Left cardiac atrium (tissue), 4 donors: ENCODE results near the gene ARHGEF38. TPM values are rescaled to one million over a fixed set of nuclear protein-coding genes. Genes with fewer than 3 reads are reported as not detected.

Source experiments
- ATAC-seq, 2 donors: fragments of 200-7000 bp; cut with Tn5 transposase; one replicate each; pipeline ENCODE4 v1.9.1; 2020; ENCODE audit warnings: mild to moderate bottlenecking in 2 of 2, moderate library complexity in 2 of 2
- DNase-seq: peaks from one replicate; pipeline ENCODE4 v3.0.0-alpha.2; 2020
- intact Hi-C, 2 donors: fragments of 100-400 bp; cut with DNase I; formaldehyde crosslinking; loops; one replicate each; pipeline versions ENCODE4 v1.14.1 to v1.15.1; 2022 to 2023
- total RNA-seq, 2 donors: library from RNA; stranded (reverse); fragmentation: NEBNext Ultra II Directional; extraction: Animal tissue kit (Norgen Biotek cat#: 25700); gene quantifications; one replicate each; pipeline ENCODE4 v1.2.1, GENCODE V29; 2021
- donor health status: DM: no; HTN: yes; CAD: no.
- donor health status: DM: no; HTN: yes; CAD: no; lungs with severe emphysema.
- donor health status: DM: yes; HTN: yes; CAD: no.
- donor health status: Dilated cardiomyopathy.

ARHGEF38 gene
- total RNA-seq, 2 donors from 2014 or later: not detected

DNA sequence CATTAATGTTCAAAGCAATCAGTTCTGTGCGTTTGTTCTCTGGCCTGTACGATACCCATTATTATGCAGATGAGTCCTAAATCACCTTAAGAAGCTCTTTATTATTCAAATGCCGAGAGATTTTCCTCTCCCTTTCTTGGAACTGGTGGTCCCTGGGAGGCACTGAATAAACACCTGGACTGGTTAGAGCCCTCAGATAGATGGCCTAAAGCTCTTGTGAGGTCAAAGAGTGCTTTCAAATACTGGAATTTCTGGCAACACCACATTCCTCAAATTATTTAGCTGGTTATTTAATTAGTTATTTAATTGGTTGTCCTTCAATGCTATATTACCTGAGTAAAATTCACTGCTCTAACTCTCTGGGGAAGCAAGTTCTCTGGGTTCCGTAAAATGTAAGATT is 3.0 kb downstream of the ARHGEF38 start:
- no peak for DNase-seq
- intact Hi-C loops: no loop called here
- ATAC-seq: no peak

DNA sequence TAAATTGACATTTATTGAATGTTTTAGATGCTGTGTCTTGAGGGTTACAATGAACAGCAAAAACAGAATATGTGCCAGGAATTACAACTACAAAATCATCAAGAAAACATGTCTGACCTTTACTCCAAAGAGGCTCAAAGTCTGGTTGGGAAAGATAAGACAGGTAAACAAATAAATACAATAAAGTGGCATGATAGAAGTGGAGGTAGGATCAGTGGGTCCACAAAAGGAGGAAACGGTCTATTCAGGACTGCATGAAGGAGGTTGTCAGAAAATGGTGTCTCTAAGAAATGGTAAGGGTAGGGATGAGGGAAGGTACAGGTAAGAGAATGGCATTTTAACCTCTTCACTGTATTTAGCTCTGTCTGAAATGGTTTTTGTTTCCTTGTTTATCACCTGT is 3.8 kb downstream of the ARHGEF38 start:
- no peak for ATAC-seq
- DNase-seq: no peak
- intact Hi-C loops: no loop called here

DNA sequence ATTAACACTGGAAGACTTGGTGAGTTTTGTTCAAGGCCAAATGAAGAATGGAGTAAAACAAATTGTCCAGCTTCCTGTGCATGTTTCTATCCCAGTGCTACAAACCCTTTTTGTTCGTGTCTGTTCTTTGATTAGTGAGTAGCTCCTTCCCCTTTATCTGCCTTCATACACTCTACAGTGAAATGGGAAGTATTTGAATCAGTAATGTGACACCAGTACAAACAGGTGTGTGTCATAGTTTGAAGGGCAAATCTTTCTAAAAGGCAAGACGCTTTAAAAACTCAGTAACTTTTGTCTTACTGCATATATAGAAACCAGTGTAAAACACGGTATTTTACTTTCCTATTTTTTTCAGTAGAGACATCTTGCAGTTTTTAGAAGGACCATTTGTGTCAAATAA is 5.9 kb downstream of the ARHGEF38 start:
- intact Hi-C loops: no loop called here
- no peak for DNase-seq
- ATAC-seq: no peak

DNA sequence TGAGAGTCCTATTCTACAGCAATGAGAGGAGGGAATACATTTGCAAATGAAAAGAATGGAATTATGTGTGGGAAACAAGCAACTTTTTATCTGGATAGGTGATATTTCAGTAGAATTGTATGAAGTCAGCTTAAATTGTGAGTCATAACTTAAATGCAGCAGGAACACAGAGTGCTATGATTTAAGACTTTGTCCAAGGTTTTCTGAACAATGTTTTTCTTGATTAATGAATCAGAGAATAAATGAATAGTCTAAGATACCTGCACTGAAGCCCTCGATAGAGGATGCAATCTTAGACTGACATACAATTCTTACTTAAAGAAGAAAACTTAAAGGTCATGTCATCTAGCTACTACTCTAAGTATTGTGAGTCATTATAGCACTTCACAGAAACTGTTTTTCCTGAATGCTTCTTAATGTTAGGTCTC is 8.0 kb downstream of the ARHGEF38 start:
- intact Hi-C loops: loop anchor here in 1 of 2 donors (5.0 kb wide), 1 partner anchor 332 kb away; no protein-coding TSS in a partner anchor
- DNase-seq (no peak), ATAC-seq (no peak)

DNA sequence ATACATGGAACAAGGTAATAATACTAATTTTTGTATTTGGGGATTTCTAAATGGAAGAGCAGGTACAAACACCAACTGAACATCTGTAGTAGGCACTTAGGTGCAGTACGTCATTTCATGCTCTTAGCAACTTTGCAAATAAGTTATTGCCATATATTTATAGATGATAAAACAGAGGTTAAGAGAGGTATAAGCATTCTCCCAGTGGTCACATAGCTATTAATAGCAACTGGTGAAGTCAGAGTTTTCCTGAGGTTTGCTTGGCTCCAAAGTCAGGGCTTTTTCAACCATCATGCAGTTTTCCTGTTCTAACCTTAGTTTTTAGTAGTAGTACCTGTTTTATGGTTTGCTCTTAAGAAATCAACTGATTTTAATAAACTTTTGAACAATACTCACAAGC is 10.9 kb downstream of the ARHGEF38 start:
- DNase-seq (no peak), ATAC-seq (no peak)
- intact Hi-C loops: loop anchor here in 1 of 2 donors (5.0 kb wide), 1 partner anchor 329 kb away; no protein-coding TSS in a partner anchor

DNA sequence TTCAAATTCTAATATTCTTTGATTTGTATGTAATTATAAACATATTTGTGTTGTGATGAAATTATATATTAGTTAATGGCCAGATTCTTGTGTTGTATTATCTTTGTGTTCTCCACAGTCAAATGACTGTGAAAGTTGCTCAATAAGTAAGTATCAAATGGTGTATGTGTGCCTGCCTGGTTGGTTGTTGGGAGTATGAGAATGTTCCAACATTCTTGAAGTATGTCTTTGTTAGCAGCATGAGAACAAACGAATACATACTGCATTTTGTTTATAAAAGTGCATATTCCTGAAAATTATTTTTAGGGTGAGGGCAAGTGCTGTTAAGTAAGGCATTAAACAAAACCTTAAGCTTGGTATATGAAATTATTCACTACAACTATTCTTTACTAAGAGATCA is 16.2 kb downstream of the ARHGEF38 start:
- ATAC-seq: no peak
- no peak for DNase-seq
- intact Hi-C loops: no loop called here

DNA sequence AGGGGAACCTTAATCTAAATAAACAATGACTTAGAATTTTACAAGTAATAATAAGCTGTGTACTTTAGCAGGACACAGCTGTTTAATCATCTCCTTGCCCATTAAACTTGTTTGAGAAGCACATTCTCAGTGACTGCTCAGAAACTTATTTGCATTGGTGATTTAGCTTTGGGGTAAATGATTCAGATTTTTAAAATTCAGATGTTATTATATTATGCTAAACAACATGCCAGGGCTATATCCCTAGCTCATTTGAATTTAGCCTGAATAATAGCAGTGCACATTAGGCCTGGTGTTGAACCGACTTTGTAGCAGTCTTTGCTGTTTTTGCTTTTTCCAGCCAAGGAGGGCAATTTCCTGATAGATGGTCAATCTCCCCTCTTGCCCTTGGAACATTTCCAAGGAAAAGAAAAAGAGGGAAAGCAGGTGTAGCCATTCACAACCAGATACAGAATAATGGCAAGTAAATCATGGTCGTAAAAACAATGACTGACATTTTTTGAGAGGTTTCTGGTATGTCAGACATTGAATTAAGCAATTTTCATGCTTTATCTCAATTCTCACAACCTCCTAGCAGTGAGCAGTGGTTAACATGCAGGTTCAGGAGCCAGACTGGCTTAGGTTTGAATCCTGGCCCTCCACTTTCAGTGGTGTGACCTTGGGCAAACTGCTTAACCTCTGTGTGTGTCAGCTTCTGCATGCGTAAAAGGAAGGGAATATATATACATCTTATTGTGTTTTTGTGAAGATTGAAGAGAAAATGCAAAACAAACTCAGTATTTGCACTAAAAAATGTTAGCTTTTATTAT is 16.8 kb downstream of the ARHGEF38 start:
- intact Hi-C loops: no loop called here
- DNase-seq (no peak), ATAC-seq (no peak)

DNA sequence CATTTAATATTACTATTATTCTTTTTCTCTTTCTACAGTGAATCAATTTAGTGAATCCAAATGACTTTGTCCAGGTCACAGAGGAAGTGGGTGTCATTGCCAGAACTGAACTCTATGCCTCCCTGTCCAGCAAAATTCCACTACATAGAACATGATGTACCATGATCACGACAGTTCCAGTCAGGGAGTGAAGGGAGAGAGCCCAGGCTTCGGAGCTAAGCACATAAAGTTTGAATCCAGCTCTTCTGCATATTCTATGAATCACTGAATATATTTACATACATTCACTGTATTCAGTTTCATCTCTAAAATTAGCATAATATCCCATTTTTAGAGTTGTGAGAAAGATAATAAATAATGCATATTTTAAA is 17.4 kb downstream of the ARHGEF38 start:
- no peak for ATAC-seq
- DNase-seq: no peak
- intact Hi-C loops: no loop called here

DNA sequence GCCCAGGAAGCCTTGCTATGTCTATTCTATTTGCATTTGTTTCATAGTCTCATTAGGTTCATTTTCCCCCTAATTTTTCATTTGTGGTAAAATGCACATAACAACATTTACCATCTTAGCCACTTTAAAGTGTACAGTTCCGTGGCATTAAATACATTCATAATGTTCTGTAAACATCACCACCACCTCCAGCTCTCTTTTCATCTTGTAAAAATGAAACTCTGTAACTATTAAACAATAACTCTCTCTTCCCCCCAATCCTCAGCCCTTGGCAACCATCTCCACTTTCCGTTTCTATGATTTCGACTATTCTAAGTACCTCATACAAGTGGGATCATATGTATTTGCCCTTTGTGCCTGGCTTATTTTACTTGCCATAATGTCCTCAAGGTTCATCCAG is 19.9 kb downstream of the ARHGEF38 start:
- DNase-seq: no peak
- intact Hi-C loops: no loop called here
- ATAC-seq: no peak

DNA sequence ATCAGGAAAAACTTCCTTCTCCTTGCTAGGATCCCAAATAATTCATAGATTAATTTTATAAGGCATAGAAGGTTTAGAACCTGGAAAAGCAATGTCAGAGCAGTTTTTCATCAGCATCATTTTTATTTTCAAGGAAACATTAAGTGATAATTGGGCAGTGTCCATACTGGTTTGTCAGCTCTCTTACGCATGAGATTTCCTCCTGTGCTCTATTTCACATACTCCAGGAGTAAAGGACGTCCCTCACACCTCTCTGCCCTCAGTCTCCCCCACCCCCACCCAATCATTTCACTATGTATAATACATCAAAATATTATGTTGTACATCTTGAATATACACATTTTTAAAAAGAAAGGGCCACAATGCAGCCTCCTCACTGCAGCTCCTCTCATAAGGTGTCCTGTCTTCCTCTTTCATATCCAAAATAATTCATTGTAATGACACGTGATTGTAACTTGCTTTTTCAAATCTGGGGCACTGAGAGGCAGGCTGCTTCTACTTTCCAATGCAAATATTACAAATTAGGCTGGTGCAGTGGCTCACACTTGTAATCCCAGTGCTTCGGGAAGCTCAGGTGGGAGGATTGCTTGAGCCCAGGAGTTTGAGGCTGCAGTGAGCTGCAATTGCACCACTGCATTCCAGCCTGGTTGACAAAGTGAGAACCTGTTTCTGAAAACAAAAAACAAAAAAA is 34.4 kb downstream of the ARHGEF38 start:
- DNase-seq (no peak), ATAC-seq (no peak)
- intact Hi-C loops: no loop called here

DNA sequence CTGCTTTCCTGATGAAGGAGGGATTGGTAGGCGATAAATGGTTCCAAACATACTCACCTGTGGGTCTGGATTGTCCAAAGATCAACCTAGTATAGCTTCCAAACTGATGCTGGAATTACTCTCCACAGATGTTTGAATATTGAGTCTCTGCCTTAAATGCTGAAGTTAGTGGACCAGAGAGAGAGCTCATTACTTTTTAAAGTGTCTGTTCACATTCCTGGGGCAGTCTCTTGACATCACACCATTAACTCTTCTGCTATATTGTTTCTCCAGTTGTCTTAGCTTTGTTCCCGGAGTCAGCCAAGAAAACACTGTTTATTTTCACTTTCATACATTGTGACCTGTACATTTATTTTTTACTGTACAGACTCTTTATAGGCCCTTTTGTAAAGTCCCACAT is 35.4 kb downstream of the ARHGEF38 start:
- ATAC-seq (no peak), DNase-seq (no peak)
- intact Hi-C loops: no loop called here

DNA sequence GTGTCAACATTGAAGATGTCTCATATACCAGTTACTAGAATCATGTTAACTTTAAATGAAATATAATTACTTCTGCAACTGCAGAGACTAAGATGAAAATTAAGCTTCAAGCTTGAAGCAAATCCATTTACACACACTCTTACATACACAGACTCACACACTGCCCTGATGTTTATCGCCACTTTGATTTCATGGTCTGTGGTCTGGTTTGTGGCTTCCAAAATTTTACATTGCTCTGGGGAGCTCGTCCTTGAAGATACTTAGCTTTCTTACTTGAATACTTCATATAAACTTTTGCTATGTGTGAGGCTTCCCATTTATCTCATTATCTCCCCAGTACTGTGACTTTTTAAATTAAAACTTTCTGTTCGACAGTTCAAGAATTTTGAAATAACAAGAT is 35.8 kb downstream of the ARHGEF38 start:
- no peak for ATAC-seq
- intact Hi-C loops: no loop called here
- DNase-seq: no peak

DNA sequence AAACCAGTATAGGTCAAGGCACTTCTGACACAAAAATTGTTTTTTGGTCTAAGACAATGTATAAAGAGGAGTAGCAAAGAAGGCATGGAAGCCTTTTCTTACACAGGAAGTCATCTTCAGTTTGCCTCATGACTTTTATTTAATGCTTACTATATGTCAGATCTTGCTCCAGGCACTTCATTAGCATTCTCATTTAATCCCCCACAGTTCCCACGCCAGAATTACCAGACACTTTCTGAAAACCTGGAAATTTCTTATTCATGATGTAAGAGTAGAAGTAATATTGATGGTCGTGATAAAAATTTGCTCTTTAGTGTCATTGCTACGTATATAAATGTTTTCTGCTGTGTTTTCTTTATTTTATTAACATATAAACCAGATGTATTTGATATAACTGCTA is 39.2 kb downstream of the ARHGEF38 start:
- intact Hi-C loops: no loop called here
- DNase-seq (no peak), ATAC-seq (no peak)

DNA sequence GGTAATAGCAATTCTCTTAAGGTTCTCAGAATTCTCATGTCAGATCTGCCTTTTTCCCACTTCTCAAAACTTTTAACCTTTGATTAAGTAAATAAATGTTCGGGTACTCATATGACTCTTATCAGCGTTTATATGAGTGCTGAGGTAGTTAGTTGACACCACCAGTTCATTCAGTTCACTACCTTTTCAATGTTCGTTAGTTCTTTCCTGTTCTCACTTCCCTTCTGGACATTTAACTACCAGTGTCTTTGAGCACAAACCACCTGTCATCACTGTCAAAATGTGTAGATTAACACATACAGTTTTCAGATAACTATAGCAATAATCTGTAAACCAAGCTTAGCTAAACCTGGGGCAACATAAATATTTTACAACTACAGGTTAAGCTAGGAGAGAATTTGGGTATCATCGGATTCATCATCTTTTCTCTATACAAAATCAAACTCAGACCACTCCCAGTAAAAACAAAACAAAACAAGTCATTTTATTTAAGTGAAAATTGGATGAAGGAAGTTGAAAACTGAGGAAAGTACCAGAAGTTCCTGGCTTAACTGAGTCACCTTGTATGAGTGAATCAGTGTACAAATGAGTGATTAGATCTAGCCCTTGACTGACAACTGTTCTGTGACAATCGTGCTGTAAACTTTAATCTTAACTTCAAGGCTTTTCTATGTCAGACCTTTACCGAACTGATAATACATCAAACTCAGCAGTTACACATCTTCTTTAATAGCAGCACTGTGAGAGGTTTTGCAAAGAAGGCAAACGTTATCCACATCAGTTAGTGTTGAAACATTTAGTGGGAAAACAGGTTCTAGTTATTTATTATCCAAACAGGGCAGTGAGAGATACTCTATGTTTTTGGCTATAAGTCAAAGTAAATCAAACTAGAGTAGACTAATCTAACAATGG is 41.9 kb downstream of the ARHGEF38 start:
- intact Hi-C loops: no loop called here
- no peak for ATAC-seq
- no peak for DNase-seq

DNA sequence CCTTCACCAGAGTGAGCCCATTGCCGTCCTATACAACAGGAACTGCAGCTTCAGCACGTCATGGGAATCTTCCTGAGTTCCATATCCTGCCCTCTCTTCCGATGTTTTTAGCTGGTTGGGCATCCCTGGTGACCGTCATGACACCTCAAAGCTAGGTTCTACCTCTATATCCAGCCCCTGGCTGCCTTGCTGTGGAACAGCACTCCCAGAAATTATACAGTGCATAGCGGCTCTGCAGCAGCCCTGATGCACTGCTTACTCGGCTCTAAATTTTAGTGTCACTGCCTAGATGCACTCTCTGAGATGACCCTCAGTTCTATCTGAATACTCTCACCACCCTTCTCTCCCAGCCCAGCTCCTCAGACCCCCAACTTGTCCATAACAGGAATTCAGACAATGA is 44.3 kb downstream of the ARHGEF38 start:
- intact Hi-C loops: no loop called here
- DNase-seq (no peak), ATAC-seq (no peak)

DNA sequence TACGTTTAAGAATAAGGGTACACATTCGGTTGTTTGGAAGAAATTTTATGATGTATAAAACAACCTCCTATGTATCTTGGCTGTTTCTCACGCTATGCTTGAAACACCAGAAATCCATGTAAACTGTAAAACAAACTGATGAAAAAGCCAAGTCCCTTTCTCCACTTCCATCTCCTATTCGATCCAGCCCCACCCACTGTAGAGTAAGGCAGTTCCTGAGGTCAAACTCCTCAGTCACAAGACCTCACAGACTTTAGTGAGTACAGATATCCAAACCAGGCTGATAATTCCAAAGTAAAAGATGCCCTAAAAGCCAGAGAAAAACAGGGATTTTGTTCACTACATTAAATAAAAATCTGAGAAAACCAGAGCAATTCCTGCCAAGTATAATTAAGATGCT is 45.6 kb downstream of the ARHGEF38 start:
- ATAC-seq (no peak), DNase-seq (no peak)
- intact Hi-C loops: no loop called here

DNA sequence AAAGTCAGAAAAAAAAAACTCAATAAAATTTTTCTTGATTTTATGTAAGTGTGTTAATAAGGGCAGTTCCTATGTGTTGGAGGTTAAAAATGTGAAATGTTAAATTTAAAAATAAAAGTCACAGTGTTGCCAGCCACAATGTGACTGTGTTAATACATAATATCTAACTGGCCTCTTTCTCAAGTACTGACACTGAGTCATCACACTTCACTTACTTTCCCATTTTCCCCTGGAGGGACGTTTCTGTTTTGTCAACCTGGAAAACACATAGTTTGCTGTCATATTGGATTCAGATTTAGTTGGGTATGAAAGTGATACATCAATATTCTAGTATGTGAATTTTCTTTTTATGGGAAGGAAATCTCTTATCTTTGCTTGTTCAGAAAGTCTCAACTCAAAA is 46.4 kb downstream of the ARHGEF38 start:
- ATAC-seq (no peak), DNase-seq (no peak)
- intact Hi-C loops: no loop called here

DNA sequence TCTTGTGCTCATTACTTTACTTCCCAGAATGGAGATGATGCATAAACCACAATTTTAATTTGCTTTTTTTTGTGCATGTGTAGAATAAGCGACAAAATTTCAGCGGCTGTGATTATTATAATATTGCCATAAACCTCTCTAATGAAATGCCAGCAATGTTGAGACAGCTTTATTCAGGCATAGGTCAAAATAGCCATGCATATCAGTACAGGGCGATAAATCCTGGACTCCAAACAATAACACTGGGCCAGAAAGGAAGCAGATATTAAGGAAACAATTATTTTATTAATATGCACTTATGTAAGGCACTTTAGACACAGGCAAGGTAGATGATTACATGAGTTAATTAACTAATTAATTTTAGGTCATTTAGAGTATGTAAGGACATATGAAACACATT is 47.1 kb downstream of the ARHGEF38 start:
- DNase-seq: no peak
- no peak for ATAC-seq
- intact Hi-C loops: no loop called here

DNA sequence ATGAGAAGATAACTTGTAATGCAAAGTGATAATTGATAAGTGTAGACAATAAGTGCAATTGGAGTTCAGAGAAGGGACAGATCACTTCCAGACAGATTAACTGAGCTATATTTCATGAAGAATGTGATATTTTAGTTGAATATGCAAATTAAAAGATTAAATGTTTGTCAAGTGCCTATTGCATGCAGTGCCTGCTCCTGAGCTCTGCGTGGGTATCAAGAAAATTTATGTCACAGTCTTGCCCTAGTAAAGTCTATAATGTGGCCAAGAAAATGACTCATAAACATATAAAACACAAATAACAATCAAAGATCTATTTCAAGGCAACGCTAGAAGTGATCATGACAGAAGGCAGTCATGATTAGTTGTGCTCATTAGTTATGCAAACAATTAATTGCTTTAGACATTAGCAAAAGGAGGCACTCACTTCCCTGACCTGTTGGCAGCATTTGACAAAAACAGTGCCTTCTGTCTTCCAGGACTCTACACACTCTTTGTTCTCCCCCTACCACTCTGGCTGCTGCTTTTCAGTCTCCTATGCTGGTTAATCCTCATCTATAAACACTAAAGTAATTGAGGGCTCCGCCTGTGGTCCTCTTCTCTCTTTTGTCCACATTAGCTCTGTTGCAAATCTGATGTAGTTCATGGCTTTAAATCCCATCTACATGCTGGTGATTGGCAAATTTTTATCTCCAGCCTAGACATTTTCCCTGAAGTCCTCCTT is 47.7 kb downstream of the ARHGEF38 start:
- intact Hi-C loops: no loop called here
- DNase-seq: no peak
- no peak for ATAC-seq
